ENCODE data around the gene SCGB1A1.

DNA sequence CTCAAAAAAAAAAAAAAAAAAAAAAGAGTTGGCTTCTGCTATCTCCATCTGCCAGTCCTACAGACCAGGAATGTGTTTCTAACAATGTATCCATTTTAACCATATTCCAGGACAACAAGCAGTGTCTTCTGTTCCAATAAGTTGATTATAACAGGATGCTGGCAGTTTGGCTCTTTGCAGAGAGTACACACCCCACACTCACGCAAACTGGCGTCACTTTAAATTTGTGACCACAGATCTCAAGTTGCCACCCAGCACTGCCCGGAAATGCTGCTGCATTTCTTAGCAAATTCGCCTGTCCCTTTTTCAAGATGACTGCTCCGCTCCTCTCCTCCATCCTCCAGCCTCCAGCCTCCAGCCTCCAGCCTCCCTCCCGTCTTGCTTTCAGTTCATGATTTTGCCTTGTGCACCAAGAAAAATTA is 44.3 kb downstream of the SCGB1A1 start:
- no peak for TF ChIP-seq GATA2 (IDR thresholded peaks at IDR 0.05; ENCODE audit: low read depth, low read length)
- no peak for TF ChIP-seq GATA3 (IDR thresholded peaks at IDR 0.05; ENCODE audit: low read depth, low read length)
